ENCODE results near the gene OR8S1.
A peak's percentile ranks its signal among the peaks of the same experiment; 100 is the strongest.
"Not testable (repeated sequence)": the region's sequence is repeated elsewhere in the genome, so short reads cannot be mapped to it uniquely, and the experiment has no call there.

Gene OR8S1, protein sequence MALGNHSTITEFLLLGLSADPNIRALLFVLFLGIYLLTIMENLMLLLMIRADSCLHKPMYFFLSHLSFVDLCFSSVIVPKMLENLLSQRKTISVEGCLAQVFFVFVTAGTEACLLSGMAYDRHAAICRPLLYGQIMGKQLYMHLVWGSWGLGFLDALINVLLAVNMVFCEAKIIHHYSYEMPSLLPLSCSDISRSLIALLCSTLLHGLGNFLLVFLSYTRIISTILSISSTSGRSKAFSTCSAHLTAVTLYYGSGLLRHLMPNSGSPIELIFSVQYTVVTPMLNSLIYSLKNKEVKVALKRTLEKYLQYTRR

DNA sequence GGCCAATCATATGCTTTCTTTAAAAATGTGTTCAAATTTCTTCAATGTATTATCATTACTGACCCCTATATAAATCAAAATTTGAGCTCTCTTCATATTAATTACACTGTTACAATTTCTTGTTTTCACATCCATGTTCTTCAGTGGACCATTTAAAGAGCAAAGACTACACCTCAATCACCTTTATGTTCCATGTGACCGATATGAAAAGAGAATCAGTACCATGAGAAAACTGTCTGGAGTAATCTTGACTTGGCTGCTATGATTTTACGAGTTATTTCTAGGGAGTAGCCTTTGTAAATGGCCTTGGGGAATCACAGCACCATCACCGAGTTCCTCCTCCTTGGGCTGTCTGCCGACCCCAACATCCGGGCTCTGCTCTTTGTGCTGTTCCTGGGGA lies at the start of gene OR8S1:
Gene OR8S1, plus strand, starts transcription at position 301 of the 400 bp plus-strand sequence. Its CDS starts 0 bp downstream, at position 301.
- DNase-seq (ENCODE audit: low read depth): no peak

DNA sequence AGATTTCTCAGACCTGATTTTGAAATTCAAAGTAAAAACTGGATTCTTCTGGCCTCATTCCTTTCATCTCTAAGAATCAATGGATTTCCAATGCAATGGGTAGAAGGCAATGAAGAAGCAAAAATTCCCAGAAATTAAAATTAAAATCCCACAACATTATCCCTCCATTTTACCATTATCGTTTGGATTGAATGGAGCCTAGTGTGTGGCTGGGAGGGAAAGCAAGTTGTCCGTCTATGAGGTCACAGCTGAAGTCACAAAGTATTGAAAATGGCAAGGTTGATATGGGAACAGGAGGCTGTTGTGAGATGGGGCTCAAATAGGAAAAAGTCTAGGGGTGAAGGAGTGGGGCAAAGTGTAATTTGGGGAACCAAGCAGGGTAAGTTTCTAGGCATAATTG lies 43.2 kb upstream of the OR8S1 start, which contains the start of gene C12orf54:
Gene C12orf54, plus strand, starts transcription at position 301 of the 400 bp plus-strand sequence. CDS start 799 bp downstream, outside the sequence.
- DNase-seq (ENCODE audit: low read depth): no peak

- DNase-seq (ENCODE audit: low read depth): no peak
Observed at GRCh38 chr12:48482930-48483329, 42.5 kb upstream of the OR8S1 start.

GRCh38 chr12:48486261-48486660 lies 39.2 kb upstream of the OR8S1 start:
- no peak for DNase-seq (ENCODE audit: low read depth)

DNA sequence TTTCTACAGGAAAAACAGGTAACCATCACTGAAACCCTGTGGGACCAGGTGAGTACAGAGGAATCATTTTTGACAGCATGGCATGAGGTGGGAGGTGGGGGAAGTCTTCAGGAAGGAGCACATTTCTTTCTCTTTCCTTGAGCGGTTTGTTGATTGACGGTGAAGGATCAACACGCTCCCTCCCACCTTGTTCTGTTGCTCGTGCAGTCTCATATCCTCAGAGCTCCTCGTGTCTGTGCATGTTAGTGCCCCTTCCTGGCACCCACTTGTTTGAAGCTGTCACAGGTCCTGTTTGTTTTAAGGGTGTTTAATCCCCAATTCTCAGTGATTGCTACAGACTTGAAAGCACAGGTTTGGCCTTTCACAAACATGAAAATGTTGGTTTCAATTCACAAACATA lies 38.8 kb upstream of the OR8S1 start:
- no peak for DNase-seq (ENCODE audit: low read depth)

- DNase-seq (ENCODE audit: low read depth): peak; percentile 0
Observed at GRCh38 chr12:48489012-48489411, 36.4 kb upstream of the OR8S1 start.

- not testable (repeated sequence) for DNase-seq (ENCODE audit: low read depth)
Observed at GRCh38 chr12:48489456-48489855, 36.0 kb upstream of the OR8S1 start.

DNA sequence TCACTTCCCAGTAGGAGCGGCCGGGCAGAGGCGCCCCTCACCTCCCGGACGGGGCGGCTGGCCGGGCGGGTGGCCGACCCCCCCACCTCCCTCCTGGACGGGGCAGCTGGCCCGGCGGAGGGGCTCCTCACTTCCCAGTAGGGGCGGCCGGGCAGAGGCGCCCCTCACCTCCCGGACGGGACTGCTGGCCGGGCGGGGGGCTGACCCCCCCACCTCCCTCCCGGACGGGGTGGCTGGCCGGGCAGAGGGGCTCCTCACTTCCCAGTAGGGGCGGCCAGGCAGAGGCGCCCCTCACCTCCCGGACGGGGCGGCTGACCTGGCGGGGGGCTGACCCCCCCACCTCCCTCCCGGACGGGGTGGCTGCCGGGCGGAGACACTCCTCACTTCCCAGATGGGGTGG lies 25.2 kb upstream of the OR8S1 start:
- DNase-seq (ENCODE audit: low read depth): not testable (repeated sequence)

DNA sequence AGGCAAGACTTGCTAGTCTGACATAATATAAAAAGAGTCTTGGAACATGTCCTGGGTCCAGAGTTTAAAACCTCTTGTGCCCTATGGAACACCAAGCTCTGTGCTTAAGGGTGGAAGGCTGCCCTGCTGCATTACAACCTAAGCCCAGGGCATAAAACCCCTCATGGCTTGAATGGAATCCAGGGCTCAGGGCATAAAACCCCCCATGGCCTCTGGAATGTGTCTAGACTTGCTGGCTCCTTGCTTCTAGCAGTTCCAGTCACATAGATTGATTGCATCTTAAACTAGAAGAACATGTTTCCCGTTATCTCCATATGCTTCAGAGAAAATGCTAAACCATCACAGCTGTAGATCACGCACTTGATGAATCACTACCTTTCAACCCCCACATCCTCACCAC lies 18.6 kb upstream of the OR8S1 start:
- DNase-seq (ENCODE audit: low read depth): not testable (repeated sequence)

GRCh38 chr12:48508987-48509386 lies 16.4 kb upstream of the OR8S1 start:
- no peak for DNase-seq (ENCODE audit: low read depth)

GRCh38 chr12:48510111-48510510 lies 15.3 kb upstream of the OR8S1 start:
- DNase-seq (ENCODE audit: low read depth): no peak

DNA sequence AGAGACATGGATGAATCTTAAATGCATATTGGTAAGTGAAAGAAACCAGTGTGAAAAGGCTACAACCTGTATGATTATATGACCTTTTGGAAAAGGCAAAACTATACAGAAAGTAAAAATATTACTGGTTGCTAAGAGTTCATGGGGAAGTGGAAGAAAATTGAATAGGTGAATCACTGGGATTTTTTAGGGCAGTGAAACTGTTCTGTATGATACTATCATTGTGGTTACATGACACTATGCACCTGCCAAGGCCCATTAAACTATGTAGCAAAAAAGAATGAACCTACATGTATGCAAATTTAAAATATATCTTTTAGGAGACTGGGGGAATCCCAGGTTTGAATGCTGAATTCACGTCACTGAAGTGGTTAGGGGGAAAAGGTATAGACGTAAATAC lies 12.6 kb upstream of the OR8S1 start:
- DNase-seq (ENCODE audit: low read depth): no peak

DNA sequence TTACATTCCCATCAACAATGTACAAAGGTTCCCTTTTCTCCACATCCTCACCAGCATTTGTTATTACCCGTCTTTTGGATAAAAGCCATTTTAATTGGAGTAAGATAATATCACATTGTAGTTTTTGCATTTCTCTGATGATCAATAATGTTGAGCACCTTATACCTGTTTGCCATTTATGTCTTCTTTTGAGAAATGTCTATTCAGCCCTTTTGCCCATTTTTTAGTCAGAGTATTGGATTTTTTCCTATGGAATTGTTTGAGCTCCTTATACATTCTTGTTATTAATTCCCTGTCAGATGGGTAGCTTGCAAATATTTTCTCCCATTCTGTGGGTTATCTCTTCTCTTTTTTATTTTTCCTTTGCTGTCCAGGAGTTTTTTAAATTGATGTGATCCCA lies 10.7 kb upstream of the OR8S1 start:
- DNase-seq (ENCODE audit: low read depth): no peak

DNA sequence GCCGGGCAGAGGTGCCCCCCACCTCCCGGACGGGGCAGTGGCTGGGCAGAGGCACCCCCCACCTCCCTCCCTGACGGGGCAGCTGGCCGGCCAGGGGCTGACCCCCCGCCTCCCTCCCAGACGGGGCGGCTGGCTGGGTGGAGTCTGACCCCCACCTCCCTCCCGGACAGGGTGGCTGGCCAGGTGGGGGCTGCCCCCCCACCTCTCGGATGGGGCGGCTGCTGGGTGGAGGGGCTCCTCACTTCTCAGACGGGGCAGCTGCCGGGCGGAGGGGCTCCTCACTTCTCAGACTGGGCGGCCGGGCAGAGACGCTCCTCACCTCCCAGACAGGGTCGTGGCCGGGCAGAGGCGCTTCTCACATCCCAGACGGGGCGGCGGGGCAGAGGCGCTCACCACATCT lies 5.1 kb upstream of the OR8S1 start:
- DNase-seq (ENCODE audit: low read depth): not testable (repeated sequence)

GRCh38 chr12:48527891-48528670 lies 2.6 kb downstream of the OR8S1 start:
- no peak for DNase-seq (ENCODE audit: low read depth)

DNA sequence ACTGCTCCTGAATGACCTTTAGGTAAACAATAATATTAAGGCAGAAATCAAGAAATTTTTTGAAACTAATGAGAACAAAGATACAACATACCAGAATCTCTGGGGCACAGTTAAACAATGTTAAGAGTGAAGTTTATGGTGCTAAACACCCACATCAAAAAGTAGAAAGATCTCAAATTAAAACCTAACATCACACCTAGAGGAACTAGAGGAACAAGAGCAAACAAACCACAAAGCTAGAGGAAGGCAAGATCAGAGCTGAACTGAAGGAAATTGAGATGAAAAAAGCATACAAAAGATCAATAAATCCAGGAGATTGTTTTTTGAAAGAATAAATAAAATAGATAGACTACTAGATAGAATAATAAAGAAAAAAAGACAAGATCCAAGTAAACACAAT lies 7.2 kb downstream of the OR8S1 start:
- DNase-seq (ENCODE audit: low read depth): no peak

DNA sequence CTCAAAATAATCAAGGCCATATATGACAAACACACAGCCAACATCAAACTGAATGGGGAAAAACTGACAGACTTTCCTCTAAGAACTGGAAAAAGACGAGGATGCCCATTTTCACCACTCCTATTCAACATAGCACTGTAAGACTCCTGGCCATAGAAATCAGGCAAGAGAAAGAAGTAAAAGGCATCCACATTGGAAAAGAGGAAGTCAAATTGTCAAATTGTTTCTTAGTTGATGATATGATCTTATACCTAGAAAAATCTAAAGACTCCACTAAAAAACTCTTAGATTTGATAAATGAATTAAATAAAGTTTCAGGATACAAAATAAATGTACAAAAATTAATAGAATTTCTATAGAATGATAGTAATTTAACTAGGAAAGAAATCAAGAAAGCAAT lies 11.2 kb downstream of the OR8S1 start:
- DNase-seq (ENCODE audit: low read depth): no peak

DNA sequence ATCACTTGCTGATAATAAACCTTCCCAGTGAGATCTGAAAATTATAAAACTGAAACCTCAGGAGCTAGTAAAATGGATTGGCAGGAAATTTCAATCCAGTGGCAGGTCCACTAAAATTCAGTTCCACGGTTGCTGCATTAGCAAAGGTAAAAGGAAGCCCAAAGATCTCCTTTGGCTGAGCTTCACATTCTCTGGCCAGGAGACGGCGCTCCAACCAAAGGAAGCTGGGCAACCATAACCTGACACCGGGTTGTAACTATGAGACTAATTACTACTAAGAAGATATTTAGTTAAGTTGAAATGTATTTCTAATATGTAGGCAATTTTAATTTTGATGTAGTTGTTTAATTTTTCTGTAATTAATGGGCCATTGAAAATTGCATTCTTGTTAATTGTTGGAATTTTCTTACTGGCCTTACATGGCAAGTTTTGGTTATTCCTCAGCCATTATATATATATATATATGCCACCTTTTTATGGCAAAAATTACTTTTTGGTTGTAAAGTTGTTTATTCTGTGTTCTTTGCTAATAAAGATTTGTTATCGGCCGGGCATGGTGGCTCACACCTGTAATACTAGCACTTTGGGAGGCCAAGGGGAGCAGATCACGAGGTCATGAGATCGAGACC lies 17.0 kb downstream of the OR8S1 start:
- no peak for DNase-seq (ENCODE audit: low read depth)

- no peak for DNase-seq (ENCODE audit: low read depth)
Observed at GRCh38 chr12:48545833-48546469, 20.5 kb downstream of the OR8S1 start.

- not testable (repeated sequence) for DNase-seq (ENCODE audit: low read depth)
Observed at GRCh38 chr12:48547012-48547411, 21.6 kb downstream of the OR8S1 start.

DNA sequence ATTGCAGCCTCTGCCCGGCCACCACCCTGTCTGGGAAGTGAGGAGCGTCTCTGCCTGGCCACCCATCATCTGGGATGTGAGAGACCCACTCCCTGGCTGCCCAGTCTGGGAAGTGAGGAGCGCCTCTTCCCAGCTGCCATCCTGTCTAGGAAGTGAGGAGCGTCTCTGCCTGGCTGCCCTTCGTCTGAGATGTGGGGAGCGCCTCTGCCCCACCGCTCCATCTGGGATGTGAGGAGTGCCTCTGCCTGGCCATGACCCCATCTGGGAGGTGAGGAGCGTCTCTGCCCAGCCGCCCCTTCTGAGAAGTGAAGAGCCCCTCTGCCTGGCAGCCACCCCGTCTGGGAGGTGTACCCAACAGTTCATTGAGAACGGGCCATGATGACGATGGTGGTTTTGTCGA lies 26.2 kb downstream of the OR8S1 start:
- DNase-seq (ENCODE audit: low read depth): not testable (repeated sequence)

DNA sequence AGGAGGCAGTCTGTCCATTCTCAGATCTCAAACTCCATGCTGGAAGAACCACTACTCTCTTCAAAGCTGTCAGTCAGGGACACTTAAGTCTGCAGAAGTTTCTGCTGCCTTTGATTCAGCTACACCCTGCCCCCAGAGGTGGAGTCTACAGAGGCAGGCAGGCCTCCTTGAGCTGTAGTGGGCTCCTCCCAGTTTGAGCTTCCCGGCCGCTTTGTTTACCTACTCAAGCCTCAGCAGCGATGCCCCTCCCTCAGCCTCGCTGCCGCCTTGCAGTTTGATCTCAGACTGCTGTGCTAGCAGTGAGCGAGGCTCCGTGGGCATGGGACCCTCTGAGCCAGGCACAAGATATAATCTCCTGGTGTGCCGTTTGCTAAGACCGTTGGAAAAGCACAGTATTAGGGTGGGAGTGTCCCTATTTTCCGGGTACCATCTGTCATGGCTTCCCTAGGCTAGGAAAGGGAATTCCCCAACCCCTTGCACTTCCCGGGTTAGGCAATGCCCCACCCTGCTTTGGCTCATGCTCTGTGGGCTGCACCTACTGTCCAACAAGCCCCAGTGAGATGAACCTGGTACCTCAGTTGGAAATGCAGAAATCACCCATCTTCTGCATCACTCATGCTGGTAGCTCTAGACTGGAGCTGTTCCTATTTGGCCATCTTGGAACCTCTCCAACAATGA lies 28.4 kb downstream of the OR8S1 start:
- DNase-seq (ENCODE audit: low read depth): not testable (repeated sequence)
